ENCODE results near the gene HOXD12.
A peak's percentile ranks its signal among the peaks of the same experiment; 100 is the strongest.

HOXD12 gene

GRCh38 chr2:176132205-176133171, 32.9 kb downstream of the HOXD12 start:
- H3K4me3 ChIP-seq (ENCODE audit: low read depth, low read length): no peak overlapping the region
- no peak for TF ChIP-seq MYC (IDR thresholded peaks at IDR 0.05; ENCODE audit: low read depth, low read length)
- TF ChIP-seq CTCF (IDR thresholded peaks at IDR 0.05; ENCODE audit: low read depth, low read length): no peak
- no peak for TF ChIP-seq POLR2A (IDR thresholded peaks at IDR 0.05; ENCODE audit: extremely low read depth, insufficient read length)
- no peak for TF ChIP-seq MAX (IDR thresholded peaks at IDR 0.05; ENCODE audit: low read depth, low read length)
- DNase-seq (ENCODE audit: low read depth): no peak

GRCh38 chr2:176133389-176133788, 33.8 kb downstream of the HOXD12 start:
- no peak for DNase-seq (ENCODE audit: low read depth)
- no peak overlapping the region for H3K4me3 ChIP-seq (ENCODE audit: low read depth, low read length)
- TF ChIP-seq POLR2A (IDR thresholded peaks at IDR 0.05; ENCODE audit: extremely low read depth, insufficient read length) (no peak), MAX (IDR thresholded peaks at IDR 0.05; ENCODE audit: low read depth, low read length) (no peak)

- no peak for DNase-seq (ENCODE audit: low read depth)
- H3K4me3 ChIP-seq (ENCODE audit: low read depth, low read length): no peak overlapping the region
- no peak for TF ChIP-seq MYC (IDR thresholded peaks at IDR 0.05; ENCODE audit: low read depth, low read length)
- no peak for TF ChIP-seq CTCF (IDR thresholded peaks at IDR 0.05; ENCODE audit: low read depth, low read length)
Measured at GRCh38 chr2:176134035-176134434, 34.4 kb downstream of the HOXD12 start.

GRCh38 chr2:176135035-176135440, 35.4 kb downstream of the HOXD12 start:
- DNase-seq (ENCODE audit: low read depth): no peak
- TF ChIP-seq MYC (IDR thresholded peaks at IDR 0.05; ENCODE audit: low read depth, low read length) (no peak), CTCF (IDR thresholded peaks at IDR 0.05; ENCODE audit: low read depth, low read length) (no peak), POLR2A (IDR thresholded peaks at IDR 0.05; ENCODE audit: extremely low read depth, insufficient read length) (no peak)
- H3K4me3 ChIP-seq (ENCODE audit: low read depth, low read length): no peak overlapping the region

GRCh38 chr2:176136374-176137251, 37.0 kb downstream of the HOXD12 start:
- TF ChIP-seq MYC (IDR thresholded peaks at IDR 0.05; ENCODE audit: low read depth, low read length): no peak
- TF ChIP-seq POLR2A (IDR thresholded peaks at IDR 0.05; ENCODE audit: extremely low read depth, insufficient read length): no peak
- TF ChIP-seq CTCF (IDR thresholded peaks at IDR 0.05; ENCODE audit: low read depth, low read length): no peak
- no peak for TF ChIP-seq MAX (IDR thresholded peaks at IDR 0.05; ENCODE audit: low read depth, low read length)
- no peak overlapping the region for H3K4me3 ChIP-seq (ENCODE audit: low read depth, low read length)
- peak; percentile 38 for DNase-seq (ENCODE audit: low read depth)

- no peak for TF ChIP-seq POLR2A (IDR thresholded peaks at IDR 0.05; ENCODE audit: extremely low read depth, insufficient read length)
- TF ChIP-seq CTCF (IDR thresholded peaks at IDR 0.05; ENCODE audit: low read depth, low read length): no peak
- no peak for TF ChIP-seq MYC (IDR thresholded peaks at IDR 0.05; ENCODE audit: low read depth, low read length)
- no peak for TF ChIP-seq MAX (IDR thresholded peaks at IDR 0.05; ENCODE audit: low read depth, low read length)
- no peak for DNase-seq (ENCODE audit: low read depth)
- H3K4me3 ChIP-seq (ENCODE audit: low read depth, low read length): no peak overlapping the region
Measured at GRCh38 chr2:176137252-176137580, 37.6 kb downstream of the HOXD12 start.
